Suprapubic skin (tissue), 4 donors: ENCODE measurements around the gene MCAT. TPM values are rescaled to one million over a fixed set of nuclear protein-coding genes. Genes with fewer than 3 reads are reported as not detected.

Experiments used
- DNase-seq, 2 donors: peaks; one replicate each; pipeline ENCODE4 v3.0.0-alpha.2; 2019; ENCODE audit warnings: low spot score in 2 of 2
- H3K27ac ChIP-seq: fragments of 200-600 bp; sonication (generic); one replicate; pipeline ENCODE4 v1.5.1; 2019
- H3K27me3 ChIP-seq: fragments of 200-600 bp; sonication (generic); one replicate; pipeline ENCODE4 v1.5.1; 2019
- H3K36me3 ChIP-seq: fragments of 200-600 bp; sonication (generic); one replicate; pipeline ENCODE4 v1.5.1; 2019
- H3K4me1 ChIP-seq: fragments of 200-600 bp; sonication (generic); one replicate; pipeline ENCODE4 v1.5.1; 2019
- H3K4me3 ChIP-seq: fragments of 200-600 bp; sonication (generic); one replicate; pipeline ENCODE4 v1.5.1; 2019; ENCODE audit warnings: mild to moderate bottlenecking
- H3K9me3 ChIP-seq: fragments of 200-600 bp; sonication (generic); one replicate; pipeline ENCODE4 v1.5.1; 2019
- EP300 ChIP-seq: sonication (generic); formaldehyde crosslinking; IDR thresholded peaks from one replicate; pipeline ENCODE4 v1.6.1; 2017; ENCODE audit warnings: antibody characterized with exemption
- POLR2A ChIP-seq, 2 donors: fragments of 450-650 bp; IDR thresholded peaks; one replicate each; pipeline ENCODE4 v1.6.1; 2017; ENCODE audit warnings: antibody characterized with exemption in 2 of 2, mild to moderate bottlenecking in 2 of 2, moderate library complexity in 2 of 2
- POLR2AphosphoS5 ChIP-seq, 3 donors: sonication (generic); formaldehyde crosslinking; IDR thresholded peaks; one replicate each; pipeline ENCODE4 v1.6.1; 2017; ENCODE audit warnings: antibody characterized with exemption in 3 of 3
- WGBS: methylation state at CpG from one replicate; pipeline ENCODE4 v1.1.5; 2018; 5-methylcytosine and 5-hydroxymethylcytosine counted together
- total RNA-seq, 4 donors: library from RNA; depleted of rRNA; stranded (reverse); fragments of >200 nt; gene quantifications; one replicate each; pipeline ENCODE4 v1.1.0, GENCODE V29; 2016
- TF ChIP-seq, protein P1 (sequence below), 2 donors: fragments of 200-600 bp in 1 of 2; fragments of 450-650 bp in 1 of 2; sonication (generic) in 1 of 2; IDR thresholded peaks; one replicate each; pipeline ENCODE4 v1.5.1; 2016 to 2019; ENCODE audit warnings: antibody characterized with exemption in 2 of 2, mild to moderate bottlenecking in 1 of 2, moderate library complexity in 1 of 2

MCAT gene
- total RNA-seq, 4 donors from 2014 or later, result 21.1 to 38.0 (median 25.2) TPM

DNA sequence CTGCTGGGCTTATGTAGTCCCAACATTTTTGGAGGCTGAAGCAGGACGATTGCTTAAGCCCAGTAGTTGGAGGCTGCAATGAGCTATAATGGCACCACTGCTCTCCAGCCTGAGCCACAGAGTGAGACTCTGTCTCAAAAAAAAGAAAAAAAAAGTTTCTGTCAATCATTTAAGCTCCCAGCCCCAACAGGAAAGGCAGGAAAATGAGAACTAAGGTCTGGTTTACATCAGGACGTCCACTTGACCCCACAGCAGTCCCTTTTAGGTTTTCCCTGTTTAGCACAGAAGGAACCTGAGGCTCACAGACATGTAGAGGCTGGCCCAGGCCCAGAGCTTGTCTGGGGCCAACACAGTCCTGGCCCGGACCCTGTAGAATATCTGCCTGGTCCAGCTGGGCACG lies 44.8 kb downstream of the MCAT start:
- H3K9me3 ChIP-seq, result peaks cover 4% of the 10 kb centered on the region
- H3K4me3 ChIP-seq, result no peak overlapping the region
- H3K4me1 ChIP-seq, result peaks cover 14% of the 10 kb centered on the region
- no peak for TF ChIP-seq POLR2AphosphoS5 (IDR thresholded peaks at IDR 0.05)
- TF ChIP-seq, protein P1, sequence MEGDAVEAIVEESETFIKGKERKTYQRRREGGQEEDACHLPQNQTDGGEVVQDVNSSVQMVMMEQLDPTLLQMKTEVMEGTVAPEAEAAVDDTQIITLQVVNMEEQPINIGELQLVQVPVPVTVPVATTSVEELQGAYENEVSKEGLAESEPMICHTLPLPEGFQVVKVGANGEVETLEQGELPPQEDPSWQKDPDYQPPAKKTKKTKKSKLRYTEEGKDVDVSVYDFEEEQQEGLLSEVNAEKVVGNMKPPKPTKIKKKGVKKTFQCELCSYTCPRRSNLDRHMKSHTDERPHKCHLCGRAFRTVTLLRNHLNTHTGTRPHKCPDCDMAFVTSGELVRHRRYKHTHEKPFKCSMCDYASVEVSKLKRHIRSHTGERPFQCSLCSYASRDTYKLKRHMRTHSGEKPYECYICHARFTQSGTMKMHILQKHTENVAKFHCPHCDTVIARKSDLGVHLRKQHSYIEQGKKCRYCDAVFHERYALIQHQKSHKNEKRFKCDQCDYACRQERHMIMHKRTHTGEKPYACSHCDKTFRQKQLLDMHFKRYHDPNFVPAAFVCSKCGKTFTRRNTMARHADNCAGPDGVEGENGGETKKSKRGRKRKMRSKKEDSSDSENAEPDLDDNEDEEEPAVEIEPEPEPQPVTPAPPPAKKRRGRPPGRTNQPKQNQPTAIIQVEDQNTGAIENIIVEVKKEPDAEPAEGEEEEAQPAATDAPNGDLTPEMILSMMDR (IDR thresholded peaks at IDR 0.05), result no peak
- no peak for TF ChIP-seq POLR2A (IDR thresholded peaks at IDR 0.05)
- TF ChIP-seq EP300, result no peak
- H3K27ac ChIP-seq, result no peak overlapping the region
- no peak for DNase-seq
- no peaks in the 10 kb centered on the region for H3K36me3 ChIP-seq
- WGBS, result 41% methylated on average over 4 of the region's 4 CpGs
- H3K27me3 ChIP-seq, result no peaks in the 10 kb centered on the region

DNA sequence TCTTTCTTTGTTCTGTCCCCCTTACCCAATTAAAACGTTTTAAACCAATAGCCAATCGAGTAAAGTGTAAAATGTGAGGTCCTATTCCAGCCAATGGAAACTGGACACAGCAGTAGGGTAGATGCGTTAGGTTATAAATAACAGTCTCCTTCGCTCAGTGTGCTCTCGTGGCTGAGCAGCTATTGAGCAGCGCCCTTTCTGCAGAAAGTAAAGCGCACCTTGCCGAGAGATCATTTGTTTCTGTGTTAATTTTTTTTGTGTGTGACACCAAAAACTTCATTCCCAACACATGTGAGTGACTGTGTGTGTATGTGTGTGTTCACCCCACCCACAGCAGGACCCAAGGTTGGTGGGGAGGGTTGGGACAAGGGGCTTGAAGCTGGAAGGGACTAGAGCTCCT lies 46.8 kb downstream of the MCAT start:
- Histone ChIP-seq H3K27ac (no peak overlapping the region), H3K9me3 (peaks cover 4% of the 10 kb centered on the region), H3K36me3 (no peaks in the 10 kb centered on the region), H3K4me1 (peaks cover 14% of the 10 kb centered on the region), H3K4me3 (no peak overlapping the region), H3K27me3 (no peaks in the 10 kb centered on the region)
- TF ChIP-seq, protein P1 (IDR thresholded peaks at IDR 0.05), result no peak
- WGBS, result 93% methylated on average over 8 of the region's 8 CpGs
- DNase-seq, result no peak

DNA sequence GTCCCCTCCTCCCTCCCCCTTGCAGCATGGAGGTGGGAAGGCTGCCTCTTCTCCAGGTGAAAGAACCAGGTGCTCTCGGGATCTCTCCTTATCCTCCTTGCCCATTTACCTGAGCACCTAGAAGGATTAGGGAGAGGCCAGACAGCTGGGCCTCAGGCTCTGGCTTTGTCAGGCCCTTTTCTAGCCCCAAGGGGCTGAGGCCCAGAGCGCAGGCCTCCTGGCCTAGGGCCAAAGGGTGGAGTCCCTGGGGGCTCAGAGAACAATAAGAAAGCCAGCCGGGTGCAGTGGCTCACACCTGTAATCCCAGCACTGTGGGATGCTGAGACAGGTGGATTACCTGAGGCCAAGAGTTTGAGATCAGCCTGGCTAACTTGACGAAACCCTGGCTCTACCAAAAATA lies 48.6 kb downstream of the MCAT start:
- TF ChIP-seq, protein P1 (IDR thresholded peaks at IDR 0.05), result no peak
- TF ChIP-seq EP300, result no peak
- TF ChIP-seq POLR2A (IDR thresholded peaks at IDR 0.05), result no peak
- no peak for TF ChIP-seq POLR2AphosphoS5 (IDR thresholded peaks at IDR 0.05)
- 53% methylated on average over 4 of the region's 4 CpGs for WGBS
- peaks cover 4% of the 10 kb centered on the region for H3K9me3 ChIP-seq
- no peak overlapping the region for H3K4me3 ChIP-seq
- no peaks in the 10 kb centered on the region for H3K27me3 ChIP-seq
- peaks cover 17% of the 10 kb centered on the region for H3K4me1 ChIP-seq
- H3K36me3 ChIP-seq, result no peaks in the 10 kb centered on the region
- H3K27ac ChIP-seq, result no peak overlapping the region
- DNase-seq, result no peak

DNA sequence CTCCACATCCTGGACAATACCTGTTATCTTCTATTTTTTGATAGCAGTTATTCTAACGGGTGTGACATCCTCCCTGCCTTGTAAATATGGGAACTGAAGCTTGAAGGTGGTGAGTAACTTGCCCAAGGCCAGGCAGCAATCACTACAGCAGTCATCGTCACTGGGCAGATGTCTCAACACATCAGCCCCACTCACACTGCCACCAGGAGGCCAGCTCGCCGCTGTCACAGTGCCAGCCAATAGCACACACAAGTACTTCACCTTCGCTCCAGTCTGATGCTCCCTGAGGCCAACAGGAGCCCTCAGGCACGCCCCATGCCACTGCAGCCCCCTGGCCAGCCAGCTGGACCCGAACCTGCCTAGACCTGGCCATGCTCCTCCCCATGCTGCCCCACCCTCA lies 49.1 kb downstream of the MCAT start:
- no peak overlapping the region for H3K4me3 ChIP-seq
- no peaks in the 10 kb centered on the region for H3K27me3 ChIP-seq
- peaks cover 4% of the 10 kb centered on the region for H3K9me3 ChIP-seq
- TF ChIP-seq POLR2AphosphoS5 (IDR thresholded peaks at IDR 0.05) (no peak), EP300 (no peak), POLR2A (IDR thresholded peaks at IDR 0.05) (no peak)
- TF ChIP-seq, protein P1 (IDR thresholded peaks at IDR 0.05), result no peak
- DNase-seq, result no peak
- peaks cover 20% of the 10 kb centered on the region for H3K4me1 ChIP-seq
- no peak overlapping the region for H3K27ac ChIP-seq
- 38% methylated on average over 5 of the region's 7 CpGs for WGBS
- no peaks in the 10 kb centered on the region for H3K36me3 ChIP-seq

DNA sequence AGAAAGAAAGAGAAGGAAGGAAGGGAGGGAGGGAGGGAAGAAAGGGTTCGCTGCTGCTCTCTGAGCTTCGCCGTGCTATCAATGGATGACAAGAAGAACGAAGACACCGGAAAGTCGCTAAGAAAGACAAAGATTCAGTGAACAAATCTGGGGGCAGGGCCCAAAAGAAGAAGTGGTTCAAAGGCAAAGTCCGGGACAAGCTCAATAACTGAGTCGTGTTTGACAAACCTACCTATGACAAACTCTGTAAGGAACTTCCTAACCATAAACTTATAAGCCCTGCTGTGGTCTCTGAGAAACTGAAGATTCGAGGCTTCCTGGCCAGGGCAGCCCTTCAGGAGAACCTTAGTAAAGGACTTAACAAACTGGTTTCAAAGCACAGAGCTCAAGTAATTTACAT lies 51.1 kb downstream of the MCAT start:
- no peaks in the 10 kb centered on the region for H3K36me3 ChIP-seq
- no peaks in the 10 kb centered on the region for H3K27me3 ChIP-seq
- no peak overlapping the region for H3K4me3 ChIP-seq
- no peak overlapping the region for H3K27ac ChIP-seq
- no peak for DNase-seq
- H3K9me3 ChIP-seq, result peaks cover 4% of the 10 kb centered on the region
- WGBS, result 77% methylated on average over 9 of the region's 9 CpGs
- TF ChIP-seq POLR2A (IDR thresholded peaks at IDR 0.05) (no peak), POLR2AphosphoS5 (IDR thresholded peaks at IDR 0.05) (no peak), EP300 (no peak)
- TF ChIP-seq, protein P1 (IDR thresholded peaks at IDR 0.05), result no peak
- peaks cover 24% of the 10 kb centered on the region for H3K4me1 ChIP-seq
